Measurements from ENCODE around the gene FAM237B. TPM values are rescaled to one million over a fixed set of nuclear protein-coding genes. Genes with fewer than 3 reads are reported as not detected.

The FAM237B gene
- total and polyA plus RNA-seq, 2 of the 13 experiments (the other 11 are each of a cell fraction or from before 2014, with no cell fraction given) = not detected

DNA sequence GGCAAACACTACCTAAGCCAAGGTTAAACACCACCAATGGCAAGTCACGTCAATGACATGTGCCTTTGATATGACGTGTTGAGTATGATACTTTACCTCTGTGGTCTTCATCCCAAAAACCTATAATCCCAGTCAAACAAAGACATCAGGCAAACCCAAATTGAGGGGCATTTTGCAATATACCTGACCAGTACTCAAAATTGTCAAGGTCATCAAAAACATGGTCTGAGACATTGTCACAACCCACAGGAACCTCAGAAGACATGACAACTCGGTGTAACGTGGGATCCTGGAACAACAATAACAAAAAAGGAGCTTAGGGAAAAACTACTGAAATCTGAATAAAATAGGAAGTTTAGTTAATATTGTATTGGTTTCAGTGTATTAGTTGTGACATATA lies 7.2 kb downstream of the FAM237B start:
- WGBS (ENCODE audit: low lambda C conversion rate) = 68% methylated on average over 4 of the region's 4 CpGs
- no peaks in the 10 kb centered on the region for H3K27me3 ChIP-seq (ENCODE audit: control insufficient read depth in 1 of 2, insufficient read depth in 2 of 2, low read length in 2 of 2)
- H2AFZ ChIP-seq (ENCODE audit: low read length) = no peak overlapping the region
- H3K4me2 ChIP-seq (ENCODE audit: low read depth, low read length) = no peak overlapping the region
- DNase-seq (ENCODE audit: low spot score) = no peak
- H3K9ac ChIP-seq (ENCODE audit: insufficient read depth, low read depth, low read length) = no peak overlapping the region
- H3K9me3 ChIP-seq (ENCODE audit: low read length) = no peaks in the 10 kb centered on the region
- H4K20me1 ChIP-seq (ENCODE audit: insufficient read depth, low read length) = no peaks in the 10 kb centered on the region
- H3K79me2 ChIP-seq (ENCODE audit: insufficient read depth, low read length) = no peaks in the 10 kb centered on the region
- BruUV-seq (replicated peaks) = no TSS peak
- no peak overlapping the region for H3K27ac ChIP-seq (ENCODE audit: extremely low read length, insufficient read depth, low read length)
- H3K4me1 ChIP-seq (ENCODE audit: insufficient read depth, low read length) = peaks cover 13% of the 10 kb centered on the region; the same call in 1 of the 2 replicates
- TF ChIP-seq SMAD9 (CRISPR knock-in tag; IDR thresholded peaks at IDR 0.05) (no peak), MAFK (conservative IDR thresholded peaks at IDR 0.05 in 1 of 2, IDR thresholded peaks at IDR 0.05 in 1 of 2; ENCODE audit: low read length in 2 of 2) (peak; percentile 86 to 89), MAFF (IDR thresholded peaks at IDR 0.05; ENCODE audit: low read depth, low read length) (peak; percentile 90)
- no peak for ATAC-seq
- no peak overlapping the region for H3K4me3 ChIP-seq (replicated peaks in 1 of 3; ENCODE audit: insufficient read depth in 1 of 3, low read depth in 2 of 3, low read length in 3 of 3)
- in situ Hi-C loops (cut with HindIII; ENCODE audit: extremely low pct_ligation_motif_present, low pct_unique_long_range_greater_than_20kb) = no loop called here
- CTCF ChIA-PET (ENCODE audit: low intra/inter-chr PET ratio, low total read pairs) = no interaction called here
- POLR2A ChIA-PET = no interaction called here
- H3K36me3 ChIP-seq (replicated peaks in 1 of 2; ENCODE audit: control insufficient read depth in 1 of 2, insufficient read depth in 2 of 2, low read length in 2 of 2) = no peaks in the 10 kb centered on the region
- no peak for FAIRE-seq
- intact Hi-C loops (cut with micrococcal nuclease; ENCODE audit: unreplicated experiment) = loop anchor here (10.0 kb wide), 1 partner anchor 461 kb away; no protein-coding TSS in a partner anchor

DNA sequence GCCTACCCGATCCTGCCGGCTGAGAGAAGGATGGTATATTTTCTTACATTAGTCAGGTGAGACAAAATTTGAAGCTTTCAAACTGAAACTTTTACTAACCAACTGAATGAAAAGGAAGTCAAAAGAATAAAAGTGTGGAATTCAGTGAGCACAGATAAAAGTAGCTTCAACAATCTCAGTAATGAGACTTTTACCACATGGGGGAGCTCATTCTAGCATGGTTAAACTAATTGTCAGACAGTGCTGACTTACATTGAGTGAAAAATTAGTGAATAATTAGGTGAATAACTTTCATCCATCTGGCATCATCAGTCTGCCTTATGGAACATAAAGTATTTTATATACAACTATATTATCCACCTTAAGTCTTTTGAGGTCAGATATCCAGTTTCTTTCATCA lies 8.4 kb downstream of the FAM237B start:
- 94% methylated on average over 2 of the region's 2 CpGs for WGBS (ENCODE audit: low lambda C conversion rate)
- in situ Hi-C loops (cut with HindIII; ENCODE audit: extremely low pct_ligation_motif_present, low pct_unique_long_range_greater_than_20kb) = no loop called here
- POLR2A ChIA-PET = no interaction called here
- Histone ChIP-seq H3K36me3 (replicated peaks in 1 of 2; ENCODE audit: control insufficient read depth in 1 of 2, insufficient read depth in 2 of 2, low read length in 2 of 2) (no peaks in the 10 kb centered on the region), H3K79me2 (ENCODE audit: insufficient read depth, low read length) (no peaks in the 10 kb centered on the region), H3K27me3 (ENCODE audit: control insufficient read depth in 1 of 2, insufficient read depth in 2 of 2, low read length in 2 of 2) (no peaks in the 10 kb centered on the region), H4K20me1 (ENCODE audit: insufficient read depth, low read length) (no peaks in the 10 kb centered on the region), H3K4me1 (ENCODE audit: insufficient read depth, low read length) (peaks cover 13% of the 10 kb centered on the region; the same call in 1 of the 2 replicates), H3K9ac (ENCODE audit: insufficient read depth, low read depth, low read length) (no peak overlapping the region), H3K27ac (ENCODE audit: extremely low read length, insufficient read depth, low read length) (no peak overlapping the region), H3K4me3 (replicated peaks in 1 of 3; ENCODE audit: insufficient read depth in 1 of 3, low read depth in 2 of 3, low read length in 3 of 3) (no peak overlapping the region), H3K4me2 (ENCODE audit: low read depth, low read length) (no peak overlapping the region), H2AFZ (ENCODE audit: low read length) (no peak overlapping the region), H3K9me3 (ENCODE audit: low read length) (no peaks in the 10 kb centered on the region)
- BruUV-seq (replicated peaks) = no TSS peak
- ATAC-seq (0 out of 3 replicates have a peak, but pooled peaks have one; percentile 50), DNase-seq (ENCODE audit: low spot score) (peak; percentile 6), FAIRE-seq (no peak)
- peak; percentile 48 for TF ChIP-seq STAG1 (CRISPR knock-in tag; IDR thresholded peaks at IDR 0.05)
- TF ChIP-seq, protein P1, sequence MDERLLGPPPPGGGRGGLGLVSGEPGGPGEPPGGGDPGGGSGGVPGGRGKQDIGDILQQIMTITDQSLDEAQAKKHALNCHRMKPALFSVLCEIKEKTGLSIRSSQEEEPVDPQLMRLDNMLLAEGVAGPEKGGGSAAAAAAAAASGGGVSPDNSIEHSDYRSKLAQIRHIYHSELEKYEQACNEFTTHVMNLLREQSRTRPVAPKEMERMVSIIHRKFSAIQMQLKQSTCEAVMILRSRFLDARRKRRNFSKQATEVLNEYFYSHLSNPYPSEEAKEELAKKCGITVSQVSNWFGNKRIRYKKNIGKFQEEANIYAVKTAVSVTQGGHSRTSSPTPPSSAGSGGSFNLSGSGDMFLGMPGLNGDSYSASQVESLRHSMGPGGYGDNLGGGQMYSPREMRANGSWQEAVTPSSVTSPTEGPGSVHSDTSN (CRISPR knock-in tag; IDR thresholded peaks at IDR 0.05) = no peak
- CTCF ChIA-PET (ENCODE audit: low intra/inter-chr PET ratio, low total read pairs) = interaction anchor here (1.2 to 1.8 kb wide), 2 partner anchors 100 to 115 kb away, joined by 3 to 14 read pairs; no protein-coding TSS in a partner anchor
- intact Hi-C loops (cut with micrococcal nuclease; ENCODE audit: unreplicated experiment) = loop anchor here (1.0 to 10.0 kb wide), 3 partner anchors 101 to 462 kb away; no protein-coding TSS in a partner anchor
